ENCODE data around the gene RABGAP1L.

RABGAP1L gene

GRCh38 chr1:174740249-174740968 is 581.1 kb downstream of the RABGAP1L start:
- Mint-ChIP-seq H3K9me3 (peaks cover 0 to 4% of the 10 kb centered on the region in 2 donors), H3K27ac (no peak overlapping the region), H3K4me1 (peaks cover 8 to 34% of the 10 kb centered on the region in 2 donors), H3K36me3 (peaks cover 16 to 29% of the 10 kb centered on the region in 2 donors), H3K27me3 (no peaks in the 10 kb centered on the region), H3K4me3 (no peak overlapping the region)
- ATAC-seq (replicated peaks) = no peak
- DNase-seq = no peak

GRCh38 chr1:174742805-174743653 is 583.7 kb downstream of the RABGAP1L start:
- ATAC-seq (replicated peaks) (no peak), DNase-seq (no peak)
- Mint-ChIP-seq H3K9me3 (no peaks in the 10 kb centered on the region), H3K36me3 (peaks cover 1 to 4% of the 10 kb centered on the region in 2 donors), H3K27ac (no peak overlapping the region), H3K27me3 (no peaks in the 10 kb centered on the region), H3K4me1 (peaks cover 8 to 34% of the 10 kb centered on the region in 2 donors), H3K4me3 (no peak overlapping the region)

- DNase-seq = no peak
- H3K27ac Mint-ChIP-seq = no peak overlapping the region
Observed at GRCh38 chr1:174743654-174744561, 584.6 kb downstream of the RABGAP1L start.

GRCh38 chr1:174744886-174745285 is 585.6 kb downstream of the RABGAP1L start:
- Mint-ChIP-seq H3K27me3 (no peaks in the 10 kb centered on the region), H3K27ac (no peak overlapping the region), H3K9me3 (no peaks in the 10 kb centered on the region), H3K4me3 (no peak overlapping the region), H3K36me3 (peaks cover 1 to 4% of the 10 kb centered on the region in 2 donors), H3K4me1 (peaks cover 8 to 28% of the 10 kb centered on the region in 2 donors)
- ATAC-seq (replicated peaks) = no peak
- DNase-seq = no peak

More at GRCh38 chr1:174743654-174744561, 584.6 kb downstream of the RABGAP1L start:
- Mint-ChIP-seq H3K27me3 (no peaks in the 10 kb centered on the region), H3K9me3 (no peaks in the 10 kb centered on the region), H3K36me3 (peaks cover 1 to 4% of the 10 kb centered on the region in 2 donors), H3K4me3 (no peak overlapping the region), H3K4me1 (peaks cover 8 to 34% of the 10 kb centered on the region in 2 donors)
- ATAC-seq (replicated peaks) = no peak

- Mint-ChIP-seq H3K4me3 (no peak overlapping the region), H3K36me3 (peaks cover 1 to 4% of the 10 kb centered on the region in 2 donors), H3K27me3 (no peaks in the 10 kb centered on the region), H3K27ac (no peak overlapping the region), H3K4me1 (peaks cover 3 to 17% of the 10 kb centered on the region in 2 donors), H3K9me3 (no peaks in the 10 kb centered on the region)
- ATAC-seq (replicated peaks) (no peak), DNase-seq (no peak)
Observed at GRCh38 chr1:174746024-174746808, 586.9 kb downstream of the RABGAP1L start.

- DNase-seq (no peak), ATAC-seq (replicated peaks) (no peak)
- Mint-ChIP-seq H3K4me1 (peaks cover 3 to 7% of the 10 kb centered on the region in 2 donors), H3K9me3 (no peaks in the 10 kb centered on the region), H3K27me3 (no peaks in the 10 kb centered on the region), H3K27ac (no peak overlapping the region), H3K4me3 (no peak overlapping the region), H3K36me3 (no peaks in the 10 kb centered on the region)
Observed at GRCh38 chr1:174747613-174748012, 588.3 kb downstream of the RABGAP1L start.

- Mint-ChIP-seq H3K36me3 (no peaks in the 10 kb centered on the region), H3K4me1 (no peaks in the 10 kb centered on the region), H3K27me3 (no peaks in the 10 kb centered on the region), H3K4me3 (no peak overlapping the region), H3K27ac (no peak overlapping the region), H3K9me3 (no peaks in the 10 kb centered on the region)
- ATAC-seq (replicated peaks) (no peak), DNase-seq (no peak)
Observed at GRCh38 chr1:174748586-174748985, 589.3 kb downstream of the RABGAP1L start.

- DNase-seq = no peak
- no peak for ATAC-seq (replicated peaks)
- Mint-ChIP-seq H3K27ac (no peak overlapping the region), H3K9me3 (peaks cover 2% of the 10 kb centered on the region in 2 donors), H3K4me3 (no peak overlapping the region), H3K27me3 (no peaks in the 10 kb centered on the region), H3K36me3 (peaks cover 2 to 10% of the 10 kb centered on the region in 2 donors), H3K4me1 (no peaks in the 10 kb centered on the region)
Observed at GRCh38 chr1:174753131-174753530, 593.8 kb downstream of the RABGAP1L start.

- no peak for DNase-seq
- no peak for ATAC-seq (replicated peaks)
- Mint-ChIP-seq H3K4me1 (peaks cover 0 to 6% of the 10 kb centered on the region in 2 donors), H3K4me3 (no peak overlapping the region), H3K9me3 (peaks cover 2 to 4% of the 10 kb centered on the region in 2 donors), H3K27ac (no peak overlapping the region), H3K27me3 (no peaks in the 10 kb centered on the region), H3K36me3 (peaks cover 10 to 42% of the 10 kb centered on the region in 2 donors)
Observed at GRCh38 chr1:174761335-174761734, 602.0 kb downstream of the RABGAP1L start.

GRCh38 chr1:174761901-174762585 is 602.7 kb downstream of the RABGAP1L start:
- peaks cover 0 to 10% of the 10 kb centered on the region in 2 donors for H3K4me1 Mint-ChIP-seq
- no peak overlapping the region for H3K4me3 Mint-ChIP-seq
- peaks cover 10 to 35% of the 10 kb centered on the region in 2 donors for H3K36me3 Mint-ChIP-seq
- peaks cover 2 to 4% of the 10 kb centered on the region in 2 donors for H3K9me3 Mint-ChIP-seq
- no peak for DNase-seq
- H3K27ac Mint-ChIP-seq = no peak overlapping the region
- ATAC-seq (replicated peaks) = no peak
- no peaks in the 10 kb centered on the region for H3K27me3 Mint-ChIP-seq

GRCh38 chr1:174764191-174764590 is 604.9 kb downstream of the RABGAP1L start:
- no peak overlapping the region for H3K27ac Mint-ChIP-seq

GRCh38 chr1:174766727-174767126 is 607.4 kb downstream of the RABGAP1L start:
- Mint-ChIP-seq H3K27ac (no peak overlapping the region), H3K9me3 (no peaks in the 10 kb centered on the region), H3K4me3 (no peak overlapping the region), H3K4me1 (peaks cover 22 to 25% of the 10 kb centered on the region in 2 donors), H3K27me3 (no peaks in the 10 kb centered on the region), H3K36me3 (peaks cover 12 to 33% of the 10 kb centered on the region in 2 donors)
- DNase-seq = no peak
- ATAC-seq (replicated peaks) = no peak

More at GRCh38 chr1:174764191-174764590, 604.9 kb downstream of the RABGAP1L start:
- DNase-seq = no peak
- no peak overlapping the region for H3K4me3 Mint-ChIP-seq
- H3K36me3 Mint-ChIP-seq = peaks cover 15 to 45% of the 10 kb centered on the region in 2 donors
- no peaks in the 10 kb centered on the region for H3K27me3 Mint-ChIP-seq
- H3K4me1 Mint-ChIP-seq = peaks cover 18% of the 10 kb centered on the region in 2 donors
- no peak for ATAC-seq (replicated peaks)
- H3K9me3 Mint-ChIP-seq = no peaks in the 10 kb centered on the region

GRCh38 chr1:174768516-174768915 is 609.2 kb downstream of the RABGAP1L start:
- Mint-ChIP-seq H3K9me3 (no peaks in the 10 kb centered on the region), H3K4me1 (peaks cover 20 to 25% of the 10 kb centered on the region in 2 donors), H3K27me3 (no peaks in the 10 kb centered on the region), H3K36me3 (peaks cover 12 to 31% of the 10 kb centered on the region in 2 donors), H3K27ac (peak overlapping the region; percentile 70), H3K4me3 (no peak overlapping the region)
- no peak for DNase-seq
- ATAC-seq (replicated peaks) = peak in 1 of 2 donors; percentile 6

Data from stimulated activated naive B cell treated with anti-CD40 and anti-IgM and Interleukin-4, amounts not matched to agents 10 μg/mL and 1 μg/mL and 100 μg/mL, for 72 hours (primary cell).